Mucosa of descending colon (tissue), 3 donors: ENCODE results near the gene PRSS38. TPM values are rescaled to one million over a fixed set of nuclear protein-coding genes. Genes with fewer than 3 reads are reported as not detected.

Experiments
- ATAC-seq: fragments of 200-7000 bp; cut with Tn5 transposase; one replicate; pipeline ENCODE4 v1.9.1; 2020; ENCODE audit warnings: mild to moderate bottlenecking, moderate library complexity
- DNase-seq, 3 donors: peaks; one replicate each; pipeline ENCODE4 v3.0.0-alpha.2; 2020
- H3K36me3 ChIP-seq: fragments of 200-600 bp; one replicate; pipeline ENCODE4 v1.8.0; 2021; ENCODE audit warnings: low read depth, mild to moderate bottlenecking
- H3K4me1 ChIP-seq: fragments of 200-600 bp; one replicate; pipeline ENCODE4 v1.8.0; 2021; ENCODE audit warnings: low read depth, mild to moderate bottlenecking
- H3K4me3 ChIP-seq: fragments of 200-600 bp; one replicate; pipeline ENCODE4 v1.8.0; 2021; ENCODE audit warnings: mild to moderate bottlenecking
- H3K9me3 ChIP-seq: fragments of 200-600 bp; one replicate; pipeline ENCODE4 v1.8.0; 2021; ENCODE audit warnings: mild to moderate bottlenecking
- CTCF ChIP-seq: fragments of 200-600 bp; IDR thresholded peaks from one replicate; pipeline ENCODE4 v1.8.0; 2022; ENCODE audit warnings: antibody characterized with exemption, mild to moderate bottlenecking
- intact Hi-C, 2 donors: fragments of 100-400 bp; cut with DNase I in 1 of 2; cut with micrococcal nuclease in 1 of 2; formaldehyde crosslinking; loops; one replicate each; pipeline versions ENCODE4 v1.11.0 to v1.11.1; 2022; cut with DNase I, micrococcal nuclease
- total RNA-seq, 3 donors: library from RNA; stranded (reverse); fragmentation: NEBNext Ultra II Directional in 2 of 3; extraction: Animal tissue kit (Norgen Biotek cat#: 25700) in 2 of 3; gene quantifications; one replicate each; pipeline versions ENCODE4 v1.2.1 to v1.2.4, GENCODE V29; 2021 to 2023
- donor health status: DM: no; HTN: no; CAD: no; lungs with moderate emphysema.
- donor health status: DM: no; HTN: no; CAD: no.
- donor health status: DM: no; HTN: yes; CAD: no.

Gene PRSS38
- total RNA-seq, 3 donors from 2014 or later, result not detected

DNA sequence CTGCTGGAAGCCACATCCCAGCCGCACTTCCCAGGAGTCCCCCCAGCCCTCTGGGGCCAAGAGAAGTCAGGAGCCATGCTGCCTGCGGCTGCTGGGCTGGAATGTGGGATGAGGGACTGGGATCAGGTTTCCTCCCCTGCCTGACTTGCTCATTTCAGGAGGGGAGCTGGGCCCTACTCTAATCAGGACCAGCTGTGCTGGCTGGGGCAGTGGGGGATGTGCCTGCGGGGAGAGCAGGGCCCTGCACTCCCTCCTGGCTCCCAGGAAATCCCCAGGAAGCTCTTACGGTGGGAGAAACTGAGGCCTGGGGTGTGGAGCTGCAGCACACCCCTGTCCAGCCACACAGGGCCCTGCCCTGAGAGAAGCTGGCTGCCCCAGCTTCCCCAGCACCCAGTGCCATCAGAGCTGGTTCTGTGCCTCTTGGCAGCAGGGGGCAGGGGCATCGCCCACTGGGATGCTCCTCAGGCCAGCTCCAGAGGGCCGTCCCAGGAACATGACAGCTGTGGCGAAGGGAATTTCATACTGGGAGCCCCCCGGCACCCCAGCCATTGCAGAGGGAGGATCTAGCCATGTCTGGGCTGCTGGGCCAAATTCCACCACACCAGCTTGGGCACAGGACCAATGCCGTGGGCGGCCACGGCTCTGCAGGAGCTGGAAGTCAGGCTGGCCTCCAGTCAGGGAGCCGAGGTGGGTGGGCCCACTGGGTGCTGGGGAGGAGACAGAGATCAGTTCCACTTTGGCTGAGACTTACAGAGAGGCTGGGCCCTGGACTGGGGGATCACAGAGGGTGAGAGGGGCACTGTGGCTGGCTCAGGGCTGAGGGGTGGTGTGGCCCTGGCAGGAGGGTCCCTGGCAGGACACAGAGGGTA, 21.3 kb upstream of the PRSS38 start:
- H3K9me3 ChIP-seq, result no peaks in the 10 kb centered on the region
- TF ChIP-seq CTCF, result no peak
- peak; percentile 32 for ATAC-seq
- no peaks in the 10 kb centered on the region for H3K36me3 ChIP-seq
- DNase-seq, result peak in 1 of 3 donors; percentile 60
- H3K4me1 ChIP-seq, result peaks cover 3% of the 10 kb centered on the region
- H3K4me3 ChIP-seq, result no peak overlapping the region
- intact Hi-C loops, result no loop called here

DNA sequence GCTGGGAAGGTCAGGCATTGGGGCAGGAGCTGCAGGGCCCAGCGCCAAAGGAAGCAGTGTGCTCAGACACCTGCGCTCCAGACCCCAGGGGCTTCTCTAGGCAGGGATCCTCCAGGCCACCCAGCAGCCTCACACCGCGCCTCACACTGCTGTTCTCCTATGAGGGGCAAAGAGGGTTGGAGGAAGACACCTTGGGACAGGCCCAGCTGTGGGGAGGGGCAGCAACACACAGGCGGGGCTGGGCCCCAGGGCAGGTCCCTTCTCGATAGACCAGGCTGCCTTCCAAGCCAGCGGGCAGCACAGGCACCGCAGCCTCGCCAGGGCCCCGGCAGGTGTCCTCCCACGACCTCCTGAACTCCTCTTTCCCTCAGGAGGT, 20.7 kb upstream of the PRSS38 start:
- intact Hi-C loops, result no loop called here
- TF ChIP-seq CTCF, result no peak
- no peaks in the 10 kb centered on the region for H3K4me1 ChIP-seq
- H3K36me3 ChIP-seq, result no peaks in the 10 kb centered on the region
- ATAC-seq (no peak), DNase-seq (no peak)
- no peak overlapping the region for H3K4me3 ChIP-seq
- H3K9me3 ChIP-seq, result no peaks in the 10 kb centered on the region

- Histone ChIP-seq H3K36me3 (no peaks in the 10 kb centered on the region), H3K4me3 (no peak overlapping the region), H3K9me3 (no peaks in the 10 kb centered on the region), H3K4me1 (no peaks in the 10 kb centered on the region)
- no peak for ATAC-seq
- TF ChIP-seq CTCF, result no peak
- intact Hi-C loops, result no loop called here
- no peak for DNase-seq
Observed at GRCh38 chr1:227795732-227796131, 19.7 kb upstream of the PRSS38 start.

- Histone ChIP-seq H3K9me3 (no peaks in the 10 kb centered on the region), H3K36me3 (no peaks in the 10 kb centered on the region), H3K4me1 (no peaks in the 10 kb centered on the region), H3K4me3 (no peak overlapping the region)
- DNase-seq (no peak), ATAC-seq (no peak)
- intact Hi-C loops, result no loop called here
- TF ChIP-seq CTCF, result no peak
Observed at GRCh38 chr1:227796359-227796915, 19.0 kb upstream of the PRSS38 start.

GRCh38 chr1:227797144-227797543, 18.3 kb upstream of the PRSS38 start:
- DNase-seq, result no peak
- Histone ChIP-seq H3K4me3 (no peak overlapping the region), H3K36me3 (no peaks in the 10 kb centered on the region), H3K4me1 (no peaks in the 10 kb centered on the region), H3K9me3 (no peaks in the 10 kb centered on the region)
- no peak for TF ChIP-seq CTCF
- ATAC-seq, result no peak
- intact Hi-C loops, result no loop called here
